ENCODE results near the gene LAMB4.

GRCh38 chr7:107980171-107980570 is 150.0 kb downstream of the LAMB4 start:
- TF ChIP-seq CTCF (IDR thresholded peaks at IDR 0.05 in 4 of 5, conservative IDR thresholded peaks at IDR 0.05 in 1 of 5) (no peak), POLR2A (IDR thresholded peaks at IDR 0.05) (no peak)
